NCI-H774 (cell line): ENCODE measurements around the gene TNF.

Experiments
- DNase-seq: peaks from one replicate; lab custom pipeline; 2025; lab: John Stamatoyannopoulos, UW

The TNF gene

DNA sequence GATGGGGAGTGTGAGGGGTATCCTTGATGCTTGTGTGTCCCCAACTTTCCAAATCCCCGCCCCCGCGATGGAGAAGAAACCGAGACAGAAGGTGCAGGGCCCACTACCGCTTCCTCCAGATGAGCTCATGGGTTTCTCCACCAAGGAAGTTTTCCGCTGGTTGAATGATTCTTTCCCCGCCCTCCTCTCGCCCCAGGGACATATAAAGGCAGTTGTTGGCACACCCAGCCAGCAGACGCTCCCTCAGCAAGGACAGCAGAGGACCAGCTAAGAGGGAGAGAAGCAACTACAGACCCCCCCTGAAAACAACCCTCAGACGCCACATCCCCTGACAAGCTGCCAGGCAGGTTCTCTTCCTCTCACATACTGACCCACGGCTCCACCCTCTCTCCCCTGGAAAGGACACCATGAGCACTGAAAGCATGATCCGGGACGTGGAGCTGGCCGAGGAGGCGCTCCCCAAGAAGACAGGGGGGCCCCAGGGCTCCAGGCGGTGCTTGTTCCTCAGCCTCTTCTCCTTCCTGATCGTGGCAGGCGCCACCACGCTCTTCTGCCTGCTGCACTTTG is at the start of gene TNF:
TNF (plus strand) TSS at position 231 of the 567 bp plus-strand sequence; CDS start at position 408, 177 bp downstream.
- DNase-seq = no peak

DNA sequence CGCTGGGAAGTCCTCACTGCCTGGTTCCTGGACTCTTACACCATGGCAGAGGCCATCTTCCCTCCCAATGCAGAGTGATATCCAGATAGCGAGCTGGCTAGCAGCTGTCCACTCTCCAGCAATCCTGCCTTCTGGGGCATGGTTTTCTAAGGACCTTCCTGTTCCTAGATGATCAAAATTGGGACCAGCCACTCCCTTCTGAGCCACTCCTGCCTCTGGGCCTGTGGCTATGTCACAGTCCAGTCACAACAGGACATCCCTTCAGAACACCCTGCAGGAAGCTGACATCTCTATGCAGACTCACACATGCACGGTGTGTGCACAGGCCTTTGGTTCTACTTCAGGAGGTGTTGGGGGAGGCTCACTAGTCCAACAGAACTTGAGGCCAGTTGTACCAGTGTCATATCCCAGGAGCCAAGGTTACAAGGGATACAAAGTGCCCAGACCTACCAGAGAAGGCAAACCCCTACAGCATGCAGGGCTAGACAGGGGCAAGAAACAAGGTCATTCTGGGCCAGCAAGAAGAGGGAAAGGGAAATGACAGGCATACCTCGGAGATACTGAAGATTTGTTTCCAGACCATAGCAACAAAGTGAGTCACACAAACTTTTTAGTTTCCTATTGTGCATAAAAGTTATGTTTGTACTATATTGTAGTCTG is 49.3 kb upstream of the TNF start:
- DNase-seq = no peak

DNA sequence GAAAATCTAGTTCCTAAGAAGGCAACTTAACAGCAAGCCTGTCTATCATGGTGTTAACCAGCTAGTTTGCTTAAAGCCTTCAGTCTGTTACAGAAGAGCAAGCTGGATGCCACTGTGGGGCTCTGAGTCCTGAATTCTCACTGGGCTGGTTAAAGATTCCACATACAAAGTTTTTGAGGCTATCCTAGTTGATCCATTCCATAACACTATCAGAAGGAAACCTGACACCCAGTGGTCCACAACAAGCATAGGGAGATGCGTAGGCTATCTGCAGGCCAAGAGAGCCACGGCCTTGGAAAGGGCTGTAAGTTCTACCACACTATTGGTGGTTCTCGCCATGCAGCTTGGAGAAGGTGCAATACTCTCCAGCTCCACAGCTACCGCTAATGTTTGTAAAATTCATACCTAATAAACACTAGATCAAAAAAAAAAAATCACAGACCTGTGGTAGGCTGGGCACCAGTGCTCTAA is 47.0 kb upstream of the TNF start:
- DNase-seq = no peak

GRCh38 chr6:31528821-31529328 is 46.5 kb upstream of the TNF start, which contains the start of gene MCCD1:
TSS of gene MCCD1 (plus strand) at chr6:31528962. CDS start at chr6:31529015, 53 bp downstream.
- DNase-seq = no peak

- DNase-seq = no peak
These were observed 45.8 kb upstream of the TNF start for GRCh38 chr6:31529329-31530150.

GRCh38 chr6:31530659-31531058 is 44.7 kb upstream of the TNF start:
- no peak for DNase-seq

DNA sequence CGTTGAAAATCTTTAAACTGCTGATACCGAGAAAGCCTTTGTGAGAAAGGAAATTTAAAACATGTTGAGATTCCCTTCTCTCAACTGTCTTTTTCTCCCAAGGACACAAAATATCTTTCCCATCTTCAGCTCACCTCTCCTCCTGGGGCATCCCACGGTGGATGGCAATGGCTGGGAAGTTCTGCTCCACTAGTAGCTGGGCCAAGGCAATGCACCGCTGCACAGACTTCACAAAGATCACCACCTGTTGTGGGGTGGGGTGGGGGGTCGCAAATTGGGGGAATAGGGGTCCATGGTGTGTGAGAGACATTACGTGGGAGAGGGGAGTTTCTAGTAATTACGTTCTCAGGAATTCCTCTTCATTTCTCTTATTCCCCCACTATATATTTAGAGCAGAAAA is 44.2 kb upstream of the TNF start:
- no peak for DNase-seq

GRCh38 chr6:31531771-31532643 is 43.4 kb upstream of the TNF start:
- DNase-seq = no peak

DNA sequence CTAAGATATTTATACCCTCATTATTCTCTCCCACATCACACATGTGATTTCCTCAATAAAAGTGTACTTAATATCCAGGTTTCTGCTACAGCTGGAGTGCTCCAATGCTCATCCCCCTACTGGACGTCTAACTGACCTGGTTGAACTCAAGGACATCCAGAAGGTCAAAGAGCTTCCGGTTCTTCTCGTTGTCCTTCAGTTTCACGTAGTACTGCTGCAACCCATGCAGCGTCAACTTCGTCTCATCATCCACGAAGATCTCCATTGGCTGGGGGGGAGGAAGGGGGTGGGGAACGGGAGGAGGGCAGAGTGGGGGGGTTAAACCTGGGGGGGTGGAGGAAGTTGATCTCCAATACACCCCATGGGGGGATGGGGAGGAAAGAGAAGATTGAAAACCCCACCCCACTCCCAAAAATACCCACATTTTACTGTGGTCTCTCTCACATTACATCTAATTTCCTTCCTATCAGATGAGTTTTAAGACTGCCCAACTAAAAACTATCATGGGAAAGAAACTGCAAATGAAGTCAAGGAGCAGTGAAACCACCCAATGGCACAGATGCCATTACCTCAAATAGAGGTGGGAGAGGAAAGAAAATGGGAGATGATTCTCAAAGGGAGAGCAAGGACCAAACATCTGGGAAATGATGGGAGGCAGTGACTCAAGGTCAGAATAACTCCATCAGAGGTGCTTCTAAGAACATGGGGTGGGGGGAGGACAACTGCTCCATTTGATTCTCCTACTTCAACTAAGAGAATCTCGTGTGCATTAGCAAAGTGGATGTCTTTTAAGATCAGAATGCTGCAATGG is 42.5 kb upstream of the TNF start:
- no peak for DNase-seq

- DNase-seq = no peak
These were observed 41.9 kb upstream of the TNF start for GRCh38 chr6:31533455-31533841.

DNA sequence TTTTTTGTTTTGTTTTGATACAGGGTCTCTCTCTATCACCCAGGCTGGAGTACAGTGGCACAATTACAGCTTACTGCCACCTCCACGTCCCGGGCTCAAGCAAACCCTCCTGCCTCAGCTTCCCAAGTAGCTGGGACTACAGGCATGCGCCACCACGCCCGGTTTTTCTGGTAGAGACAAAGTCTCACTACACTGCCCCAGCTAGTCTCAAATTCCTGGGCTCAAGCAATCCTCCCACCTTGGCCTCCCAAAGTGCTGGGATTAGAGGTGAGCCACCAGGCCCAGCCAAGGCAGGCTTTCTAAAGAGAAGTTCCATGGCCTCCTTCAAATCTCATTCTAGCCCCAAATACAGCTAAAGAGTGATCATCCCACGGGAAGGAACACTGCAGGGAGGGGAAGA is 41.4 kb upstream of the TNF start:
- no peak for DNase-seq

DNA sequence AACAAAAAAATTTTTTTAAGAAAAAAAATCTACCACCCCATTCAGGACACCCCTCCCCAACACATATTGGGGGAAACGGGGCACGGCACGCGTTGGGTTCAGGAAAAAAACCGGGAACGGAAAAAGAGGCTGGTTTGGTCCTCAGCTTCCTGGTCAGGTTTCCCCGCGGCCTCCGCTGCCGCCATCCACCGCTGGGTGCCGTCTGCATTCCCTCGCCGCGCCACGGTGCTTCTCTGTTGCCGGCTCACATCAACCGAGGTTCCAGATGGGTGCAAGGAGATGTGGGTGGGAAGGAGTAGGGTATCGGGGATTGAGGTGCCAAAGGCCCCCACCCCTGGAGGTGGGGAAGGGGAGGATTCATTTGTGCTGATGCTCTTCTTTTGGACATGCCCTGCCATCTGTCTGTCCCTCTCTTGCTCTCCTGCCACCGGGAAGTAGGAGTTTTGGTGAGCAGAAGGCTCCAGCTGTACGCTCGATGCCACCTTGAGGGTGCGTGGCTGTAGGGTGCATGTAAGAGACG is 40.8 kb upstream of the TNF start:
- no peak for DNase-seq

- DNase-seq = no peak
These were observed 39.6 kb upstream of the TNF start for GRCh38 chr6:31535538-31536324.

- DNase-seq = no peak
These were observed 36.5 kb upstream of the TNF start for GRCh38 chr6:31538805-31539400.

GRCh38 chr6:31540640-31541039 is 34.7 kb upstream of the TNF start:
- DNase-seq = no peak

DNA sequence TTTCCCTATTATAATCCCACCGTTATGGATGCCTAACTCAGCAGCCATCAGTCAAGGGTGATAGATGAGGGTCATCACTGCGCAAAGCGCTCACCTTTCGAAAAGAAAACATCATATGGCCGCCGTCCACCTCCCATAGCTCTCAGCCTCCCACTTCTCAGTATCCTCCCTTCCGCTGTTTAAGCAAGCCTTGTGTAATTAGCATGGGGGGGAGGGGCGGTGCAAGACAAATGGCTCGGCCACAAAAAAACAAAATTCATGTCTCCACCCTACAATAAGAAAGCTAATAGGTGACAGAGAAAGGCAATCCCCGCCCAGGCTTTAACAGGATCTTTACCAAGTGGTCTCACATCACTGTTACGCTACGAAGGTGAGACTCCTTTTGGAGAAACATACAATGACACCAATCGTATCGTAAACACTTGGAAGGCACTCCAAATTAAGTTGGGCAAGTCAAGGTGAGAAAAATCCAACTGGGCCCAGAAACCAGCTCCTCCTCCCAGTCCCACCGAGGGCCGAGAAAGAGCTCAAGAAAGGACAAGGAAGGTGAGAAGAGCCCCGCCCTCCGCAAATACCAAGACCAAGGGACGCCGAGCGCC is 34.2 kb upstream of the TNF start:
- DNase-seq = no peak

- peak; percentile 97 for DNase-seq
These were observed 33.5 kb upstream of the TNF start, which contains the start of gene DDX39B for GRCh38 chr6:31541658-31542521. TSS of gene DDX39B (minus strand) at chr6:31542003. CDS start at chr6:31540532, 1,471 bp downstream.

- no peak for DNase-seq
These were observed 31.7 kb upstream of the TNF start for GRCh38 chr6:31543639-31544038.
